Calu3 (cell line): ENCODE results near the gene SLC25A21. TPM values are rescaled to one million over a fixed set of nuclear protein-coding genes. Genes with fewer than 3 reads are reported as not detected.
A peak's percentile ranks its signal among the peaks of the same experiment; 100 is the strongest.

Source experiments
- BruUV-seq: library from RNA; stranded (reverse); fragments of 400-500 nt; replicated peaks from 2 replicates; lab custom pipeline; 2021; lab: Mats Ljungman, UMichigan
- CTCF ChIA-PET: fragments of 300-600 bp; sonication (Branson Sonifier 250); formaldehyde crosslinking; loops from one replicate; lab custom pipeline; 2022; ENCODE audit warnings: antibody characterized with exemption; lab: Charles Lee
- DNase-seq: peaks from one replicate; pipeline ENCODE4 v3.0.0; 2022
- H3K27ac Mint-ChIP-seq: one replicate; pipeline ENCODE4 v1.8.0; 2022; ENCODE audit warnings: mixed read lengths; ENCODE audit not compliant: unreplicated experiment
- H3K27me3 Mint-ChIP-seq: one replicate; pipeline ENCODE4 v1.8.0; 2022; ENCODE audit warnings: mixed read lengths; ENCODE audit not compliant: unreplicated experiment
- H3K36me3 Mint-ChIP-seq: one replicate; pipeline ENCODE4 v1.8.0; 2022; ENCODE audit warnings: mild to moderate bottlenecking, moderate library complexity, mixed read lengths; ENCODE audit not compliant: insufficient read depth, unreplicated experiment
- H3K4me1 Mint-ChIP-seq: one replicate; pipeline ENCODE4 v1.8.0; 2022; ENCODE audit warnings: mild to moderate bottlenecking, low read depth, mixed read lengths; ENCODE audit not compliant: unreplicated experiment
- H3K4me3 Mint-ChIP-seq: one replicate; pipeline ENCODE4 v1.8.0; 2022; ENCODE audit warnings: mild to moderate bottlenecking, low read depth, moderate library complexity, mixed read lengths; ENCODE audit not compliant: unreplicated experiment
- H3K9me3 Mint-ChIP-seq: one replicate; pipeline ENCODE4 v1.8.0; 2022; ENCODE audit warnings: low read depth, mixed read lengths; ENCODE audit not compliant: unreplicated experiment
- CTCF ChIP-seq: fragments of 200-600 bp; IDR thresholded peaks from one replicate; pipeline ENCODE4 v1.8.0; 2022; ENCODE audit warnings: antibody characterized with exemption; ENCODE audit not compliant: unreplicated experiment
- intact Hi-C: fragments of 100-400 bp; cut with micrococcal nuclease; formaldehyde crosslinking; loops from one replicate; pipeline ENCODE4 v1.10.0; 2022; ENCODE audit not compliant: unreplicated experiment
- total RNA-seq: library from RNA; stranded (reverse); gene quantifications from 2 replicates; pipeline ENCODE4 v1.2.3, GENCODE V29; 2022

SLC25A21 gene
- total RNA-seq, 1 experiment from 2014 or later = 1.4 TPM

GRCh38 chr14:37087520-37087919 is 84.9 kb downstream of the SLC25A21 start:
- H3K4me3 Mint-ChIP-seq = no peak overlapping the region
- no peaks in the 10 kb centered on the region for H3K36me3 Mint-ChIP-seq
- H3K27me3 Mint-ChIP-seq = no peaks in the 10 kb centered on the region
- CTCF ChIA-PET = no interaction called here
- no peaks in the 10 kb centered on the region for H3K9me3 Mint-ChIP-seq
- peaks cover 40% of the 10 kb centered on the region for H3K4me1 Mint-ChIP-seq
- H3K27ac Mint-ChIP-seq = no peak overlapping the region
- no peak for DNase-seq
- intact Hi-C loops = no loop called here
- BruUV-seq = no TSS peak
- no peak for TF ChIP-seq CTCF

GRCh38 chr14:37083599-37083998 is 88.8 kb downstream of the SLC25A21 start:
- peaks cover 38% of the 10 kb centered on the region for H3K4me1 Mint-ChIP-seq
- no peaks in the 10 kb centered on the region for H3K27me3 Mint-ChIP-seq
- H3K9me3 Mint-ChIP-seq = no peaks in the 10 kb centered on the region
- H3K36me3 Mint-ChIP-seq = peaks cover 6% of the 10 kb centered on the region
- intact Hi-C loops = no loop called here
- H3K27ac Mint-ChIP-seq = peak overlapping the region; percentile 62
- TF ChIP-seq CTCF = no peak
- CTCF ChIA-PET = interaction anchor here (0.5 kb wide), 1 partner anchor 13 kb away, joined by 4 read pairs; no protein-coding TSS in a partner anchor
- peak overlapping the region; percentile 27 for H3K4me3 Mint-ChIP-seq
- DNase-seq = no peak
- no TSS peak for BruUV-seq

DNA sequence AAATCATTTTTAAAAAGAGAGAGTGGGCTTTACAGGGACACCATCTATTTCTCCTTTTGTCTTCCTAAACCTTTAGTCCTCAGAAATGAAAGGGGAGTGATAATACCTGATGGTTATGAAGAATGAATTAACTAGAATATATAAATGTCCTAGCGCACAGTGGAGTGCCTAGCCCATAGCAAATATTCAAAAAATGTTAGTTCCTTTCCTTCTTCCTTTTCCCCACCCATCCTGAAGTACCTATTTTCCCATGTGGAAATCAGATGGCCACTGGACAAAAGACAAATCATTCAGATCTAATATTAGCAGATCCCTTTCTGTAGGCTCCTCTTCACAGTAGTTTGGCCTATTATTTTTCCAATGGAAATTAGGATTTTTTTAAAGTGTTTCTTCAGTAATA is 90.0 kb downstream of the SLC25A21 start:
- peaks cover 6% of the 10 kb centered on the region for H3K36me3 Mint-ChIP-seq
- H3K27me3 Mint-ChIP-seq = no peaks in the 10 kb centered on the region

DNA sequence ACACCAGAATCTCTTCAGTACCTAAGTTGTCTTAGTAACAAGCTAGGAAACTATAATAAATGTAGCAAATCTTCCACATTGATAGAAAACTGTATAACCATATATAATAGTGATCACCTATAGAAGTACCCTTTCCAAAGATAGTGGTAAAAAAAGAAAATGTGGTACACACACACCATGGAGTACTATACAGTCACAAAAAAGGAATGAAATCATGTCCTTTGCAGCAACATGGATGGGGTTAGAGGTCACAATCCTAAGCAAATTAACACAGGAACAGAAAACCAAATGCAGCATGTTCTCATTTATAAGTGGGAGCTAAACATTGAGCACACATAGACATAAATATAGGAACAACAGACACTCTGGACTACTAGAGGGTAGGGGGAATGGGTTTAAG is 90.5 kb downstream of the SLC25A21 start:
- Mint-ChIP-seq H3K27me3 (no peaks in the 10 kb centered on the region), H3K9me3 (no peaks in the 10 kb centered on the region), H3K4me3 (no peak overlapping the region), H3K4me1 (peaks cover 24% of the 10 kb centered on the region), H3K27ac (peak overlapping the region; percentile 89), H3K36me3 (peaks cover 6% of the 10 kb centered on the region)
- no peak for DNase-seq
- intact Hi-C loops = loop anchor here (1.0 kb wide), 1 partner anchor 100 kb away; no protein-coding TSS in a partner anchor
- CTCF ChIA-PET = no interaction called here
- no peak for TF ChIP-seq CTCF
- BruUV-seq = no TSS peak

More for the DNA sequence above, 90.0 kb downstream of the SLC25A21 start:
- no peak for TF ChIP-seq CTCF
- peaks cover 29% of the 10 kb centered on the region for H3K4me1 Mint-ChIP-seq
- H3K9me3 Mint-ChIP-seq = no peaks in the 10 kb centered on the region
- CTCF ChIA-PET = no interaction called here
- intact Hi-C loops = loop anchor here (1.0 kb wide), 1 partner anchor 100 kb away; no protein-coding TSS in a partner anchor
- DNase-seq = no peak
- peak overlapping the region; percentile 62 for H3K27ac Mint-ChIP-seq
- H3K4me3 Mint-ChIP-seq = no peak overlapping the region
- no TSS peak for BruUV-seq
